ENCODE data around the gene A2M. TPM values are rescaled to one million over a fixed set of nuclear protein-coding genes. Genes with fewer than 3 reads are reported as not detected.

The A2M gene
- total and polyA plus RNA-seq, 2 of the 4 experiments (the other 2 are of a cell fraction): 1.1 to 3.2 TPM

- no peak overlapping the region for H3K18ac ChIP-seq (ENCODE audit: low read depth, low read length)
- no peaks in the 10 kb centered on the region for H3K9me3 ChIP-seq (ENCODE audit: control insufficient read depth, insufficient read depth, low read length)
- intact Hi-C loops (cut with micrococcal nuclease): no loop called here
- no peak overlapping the region for H2BK15ac ChIP-seq (ENCODE audit: low read depth, low read length)
- no peak overlapping the region for H3K14ac ChIP-seq (replicated peaks; ENCODE audit: low read depth, low read length)
- TF ChIP-seq MAZ (IDR thresholded peaks at IDR 0.05; ENCODE audit: borderline replicate concordance, low read depth, low read length): no peak
- no peak for TF ChIP-seq CEBPB (IDR thresholded peaks at IDR 0.05; ENCODE audit: low read depth, low read length)
- no peak for TF ChIP-seq SMC3 (IDR thresholded peaks at IDR 0.05; ENCODE audit: low read depth, low read length)
- no peaks in the 10 kb centered on the region for H3K4me1 ChIP-seq (ENCODE audit: control insufficient read depth, insufficient read depth, low read length)
- H2BK120ac ChIP-seq (ENCODE audit: low read depth, low read length): no peak overlapping the region
- no peak overlapping the region for H3K4ac ChIP-seq (ENCODE audit: low read depth, low read length)
- no peak overlapping the region for H2AK9ac ChIP-seq (replicated peaks; ENCODE audit: low read depth, low read length, poor library complexity)
- H4K91ac ChIP-seq (ENCODE audit: insufficient read depth, low read depth, low read length): no peak overlapping the region
- DNase-seq (no peak), ATAC-seq (ENCODE audit: low read depth) (no peak)
- WGBS, 2 experiments (ENCODE audit: extremely low coverage in 2 of 2, insufficient read length in 1 of 2): no CpG with 5 or more reads among the region's 1 CpG
- POLR2A ChIA-PET (ENCODE audit: unreplicated experiment): no interaction called here
- H3K79me1 ChIP-seq (ENCODE audit: low read depth in 1 of 2, low read length in 2 of 2): no peaks in the 10 kb centered on the region
- no peak overlapping the region for H3K4me2 ChIP-seq (ENCODE audit: low read depth, low read length)
- no peaks in the 10 kb centered on the region for H3K27me3 ChIP-seq (ENCODE audit: control insufficient read depth, insufficient read depth, low read length)
- no peak overlapping the region for H3K4me3 ChIP-seq (ENCODE audit: insufficient read depth, low read depth, low read length)
- no peaks in the 10 kb centered on the region for H3K9me1 ChIP-seq (ENCODE audit: insufficient read depth, low read length)
- CTCF ChIA-PET: interaction anchor here (1.2 kb wide), 1 partner anchor 22 kb away, joined by 3 read pairs; no protein-coding TSS in a partner anchor
- no peak overlapping the region for H3K23ac ChIP-seq (ENCODE audit: low read depth, low read length)
- no TSS peak for BruUV-seq (replicated peaks)
- H3K36me3 ChIP-seq (ENCODE audit: control insufficient read depth, insufficient read depth, low read length): 0 out of 2 replicates have a peak, but pooled peaks cover 1% of the 10 kb centered on the region
- dilution Hi-C loops (cut with HindIII; ENCODE audit: low sequenced_read_pairs, unreplicated experiment): no loop called here
- H3K56ac ChIP-seq (ENCODE audit: extremely low read depth, insufficient read depth, low read length): no peak overlapping the region
- H3K9ac ChIP-seq (ENCODE audit: low read depth, low read length): no peak overlapping the region
- H2AFZ ChIP-seq (replicated peaks; ENCODE audit: low read length, poor library complexity): no peak overlapping the region
- H2BK5ac ChIP-seq (ENCODE audit: low read depth, low read length, poor library complexity, severe bottlenecking): no peak overlapping the region
- no peak overlapping the region for H3K27ac ChIP-seq (ENCODE audit: insufficient read depth, low read length)
- no peak overlapping the region for H2BK20ac ChIP-seq (ENCODE audit: low read depth, low read length)
- no peak overlapping the region for H4K8ac ChIP-seq (ENCODE audit: low read depth in 2 of 2, low read length in 2 of 2)
- H4K5ac ChIP-seq (ENCODE audit: low read depth, low read length): no peak overlapping the region
- H4K20me1 ChIP-seq (ENCODE audit: insufficient read depth, low read length): no peaks in the 10 kb centered on the region
- in situ Hi-C loops (cut with MboI; ENCODE audit: low sequenced_read_pairs): no loop called here
- no peak overlapping the region for H2AK5ac ChIP-seq (ENCODE audit: low read depth, low read length)
Observed at GRCh38 chr12:9086087-9086486, 29.6 kb downstream of the A2M start.
